ENCODE data around the gene KRTAP5-4. TPM values are rescaled to one million over a fixed set of nuclear protein-coding genes. Genes with fewer than 3 reads are reported as not detected.
"Not testable (repeated sequence)": the region's sequence is repeated elsewhere in the genome, so short reads cannot be mapped to it uniquely, and the experiment has no call there.

KRTAP5-4 gene
- polyA plus RNA-seq, 3 donors from 2014 or later = not detected

DNA sequence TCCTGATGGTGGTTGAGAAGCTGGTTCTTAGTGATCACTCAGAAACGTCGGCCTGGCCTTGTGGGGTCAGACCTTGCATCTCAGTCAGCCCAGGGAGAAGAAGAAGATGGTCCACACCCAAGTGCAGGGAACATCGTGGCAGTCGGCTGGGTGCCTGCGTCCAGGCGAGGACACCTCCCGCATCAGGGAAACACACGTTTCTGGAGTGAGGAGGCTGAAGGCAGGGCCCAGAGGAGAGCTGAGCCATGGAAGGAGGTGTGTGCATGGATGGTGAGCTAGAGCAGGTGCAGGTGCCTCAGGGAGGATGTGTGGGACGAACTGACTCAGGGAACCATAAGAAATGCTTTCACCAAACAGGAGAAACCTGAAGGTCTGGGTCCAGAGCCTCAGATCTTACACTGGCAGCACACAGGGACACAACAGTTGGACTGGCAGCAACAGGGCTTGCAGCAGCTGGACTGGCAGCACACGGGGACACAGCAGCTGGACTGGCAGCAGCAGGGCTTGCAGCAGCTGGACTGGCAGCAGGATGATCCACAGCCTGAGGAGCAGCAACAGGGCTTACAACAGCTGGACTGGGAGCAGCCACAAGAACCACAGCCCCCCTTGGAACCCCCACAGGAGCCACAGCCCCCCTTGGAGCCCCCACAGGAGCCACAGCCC is 24.5 kb downstream of the KRTAP5-4 start:
- no peak overlapping the region for H3K27ac Mint-ChIP-seq
- DNase-seq = no peak
- no peaks in the 10 kb centered on the region for H3K9me3 Mint-ChIP-seq
- no peak overlapping the region for H3K4me3 Mint-ChIP-seq
- no peaks in the 10 kb centered on the region for H3K36me3 Mint-ChIP-seq
- peaks cover 1 to 18% (median 13%) of the 10 kb centered on the region in 3 donors for H3K27me3 Mint-ChIP-seq (ENCODE audit: low read depth in 3 of 3)
- H3K4me1 Mint-ChIP-seq = no peaks in the 10 kb centered on the region

DNA sequence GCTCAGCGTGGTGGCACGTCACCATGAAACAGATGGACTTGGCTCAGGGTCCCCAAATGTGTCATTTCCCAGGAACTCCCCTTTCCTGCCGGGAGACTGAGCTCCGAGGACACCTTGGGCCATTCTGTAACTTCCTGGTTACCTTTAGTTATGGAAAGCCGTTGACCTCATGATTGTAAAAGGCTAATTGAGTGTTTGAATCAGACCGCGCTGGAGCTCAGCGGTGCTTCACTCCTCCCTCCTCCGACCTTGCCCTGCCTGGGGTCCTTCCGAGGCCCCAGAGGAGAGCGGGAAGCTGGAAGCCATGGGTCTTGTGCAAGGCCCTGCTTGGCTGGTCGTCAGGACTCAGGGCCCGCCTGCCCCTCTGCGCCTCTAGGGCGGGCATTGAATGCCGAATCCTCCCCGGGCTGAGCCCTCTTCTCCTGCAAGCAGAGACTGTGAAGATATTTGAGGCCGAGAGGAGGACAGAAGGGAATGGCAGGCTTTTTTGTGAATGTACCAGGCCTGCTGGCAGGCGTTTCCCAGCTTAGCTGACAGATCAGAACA is 25.3 kb downstream of the KRTAP5-4 start:
- H3K36me3 Mint-ChIP-seq, H3K9me3 Mint-ChIP-seq, H3K4me3 Mint-ChIP-seq, H3K4me1 Mint-ChIP-seq, H3K27ac Mint-ChIP-seq, DNase-seq: not testable (repeated sequence)
- peaks cover 1 to 13% (median 11%) of the 10 kb centered on the region in 3 donors for H3K27me3 Mint-ChIP-seq (ENCODE audit: low read depth in 3 of 3)

DNA sequence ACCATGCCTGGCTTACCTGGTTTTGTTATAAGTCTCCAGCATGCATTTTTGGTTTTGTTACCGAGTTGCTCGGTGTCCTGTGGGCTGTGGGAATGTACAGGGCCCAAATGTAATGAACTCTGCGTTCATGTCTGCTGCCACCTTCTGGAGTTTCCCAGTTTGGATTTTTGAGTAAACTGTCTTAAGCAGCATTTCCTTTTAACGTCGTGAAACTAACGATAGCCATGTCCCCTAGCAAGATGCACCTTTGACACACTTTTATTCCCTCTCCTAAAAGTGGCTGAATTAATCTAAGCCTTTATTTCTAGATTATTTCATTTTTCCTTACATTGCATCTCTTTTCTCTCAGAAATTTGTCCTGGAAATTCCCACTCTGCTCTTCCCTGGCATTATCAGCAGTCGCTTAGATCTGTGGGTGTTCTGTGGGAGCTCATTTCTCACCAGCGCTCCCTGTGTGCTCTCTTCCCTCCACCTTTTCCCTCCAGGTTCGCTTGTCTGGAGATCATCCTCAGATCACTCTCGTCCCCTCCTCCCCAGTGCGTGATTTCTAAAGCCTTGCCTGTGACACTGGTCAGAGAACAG is 25.9 kb downstream of the KRTAP5-4 start:
- not testable (repeated sequence) for H3K27ac Mint-ChIP-seq, DNase-seq, H3K4me3 Mint-ChIP-seq, H3K36me3 Mint-ChIP-seq, H3K4me1 Mint-ChIP-seq, H3K9me3 Mint-ChIP-seq
- H3K27me3 Mint-ChIP-seq (ENCODE audit: low read depth in 3 of 3) = peaks cover 1 to 13% (median 11%) of the 10 kb centered on the region in 3 donors

DNA sequence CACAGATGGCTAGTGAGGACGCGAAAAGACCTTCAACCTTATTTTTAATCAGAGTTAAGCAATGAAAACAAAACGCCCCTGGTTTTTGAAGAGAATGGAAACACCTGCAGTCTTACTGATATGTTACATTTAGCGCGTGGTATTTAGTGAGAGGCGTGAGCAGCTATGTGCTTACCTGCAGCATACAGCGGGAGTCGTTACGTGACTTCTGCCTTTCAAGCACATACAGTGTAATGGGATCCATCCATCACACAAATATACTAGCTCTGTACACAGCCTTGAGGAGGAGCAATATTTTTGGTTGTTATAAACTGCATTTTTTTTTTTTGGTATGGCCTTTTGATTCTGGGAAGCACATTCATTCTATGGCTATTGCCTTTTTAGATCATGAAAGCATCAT is 29.3 kb downstream of the KRTAP5-4 start:
- Mint-ChIP-seq H3K27me3 (ENCODE audit: low read depth in 3 of 3) (peaks cover 0 to 11% (median 10%) of the 10 kb centered on the region in 3 donors), H3K27ac (peak overlapping the region in 1 of 6 donors; percentile 1)

DNA sequence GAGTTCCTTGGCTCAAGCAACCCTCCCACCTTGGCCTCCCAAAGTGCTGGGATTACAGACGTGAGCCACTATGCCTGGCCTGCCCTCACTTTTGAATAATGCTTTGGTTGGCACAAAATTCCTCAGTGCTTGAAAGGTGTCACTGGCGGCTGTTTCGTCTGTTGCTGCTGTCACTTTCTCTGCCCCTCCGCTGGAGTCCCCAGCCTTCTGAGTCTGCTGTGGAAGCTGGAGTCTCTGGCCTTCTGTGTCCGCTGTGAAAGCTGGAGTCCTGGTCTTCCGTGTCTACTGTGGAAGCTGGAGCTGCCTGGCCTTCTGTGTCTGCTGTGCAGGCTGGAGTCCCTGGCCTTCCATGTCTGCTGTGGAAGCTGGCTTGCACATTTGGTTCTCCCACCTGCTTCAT is 31.9 kb downstream of the KRTAP5-4 start:
- Mint-ChIP-seq H3K27ac (peak overlapping the region in 4 of 6 donors; percentile 36 to 76 (median 58)), H3K36me3 (peaks cover 0 to 5% (median 5%) of the 10 kb centered on the region in 3 donors), H3K4me3 (peak overlapping the region in 3 of 5 donors; percentile 35 to 59 (median 46)), H3K9me3 (peaks cover 0 to 2% (median 0%) of the 10 kb centered on the region in 6 donors), H3K27me3 (ENCODE audit: low read depth in 3 of 3) (peaks cover under 1 to 5% (median 4%) of the 10 kb centered on the region in 3 donors), H3K4me1 (peaks cover 25 to 30% of the 10 kb centered on the region in 2 donors)
- no peak for DNase-seq

More for the DNA sequence above, 29.3 kb downstream of the KRTAP5-4 start:
- peaks cover 0 to 5% (median 5%) of the 10 kb centered on the region in 3 donors for H3K36me3 Mint-ChIP-seq
- DNase-seq = no peak
- peaks cover 0 to 2% (median 0%) of the 10 kb centered on the region in 6 donors for H3K9me3 Mint-ChIP-seq
- no peak overlapping the region for H3K4me3 Mint-ChIP-seq
- H3K4me1 Mint-ChIP-seq = peaks cover 23 to 25% of the 10 kb centered on the region in 2 donors

DNA sequence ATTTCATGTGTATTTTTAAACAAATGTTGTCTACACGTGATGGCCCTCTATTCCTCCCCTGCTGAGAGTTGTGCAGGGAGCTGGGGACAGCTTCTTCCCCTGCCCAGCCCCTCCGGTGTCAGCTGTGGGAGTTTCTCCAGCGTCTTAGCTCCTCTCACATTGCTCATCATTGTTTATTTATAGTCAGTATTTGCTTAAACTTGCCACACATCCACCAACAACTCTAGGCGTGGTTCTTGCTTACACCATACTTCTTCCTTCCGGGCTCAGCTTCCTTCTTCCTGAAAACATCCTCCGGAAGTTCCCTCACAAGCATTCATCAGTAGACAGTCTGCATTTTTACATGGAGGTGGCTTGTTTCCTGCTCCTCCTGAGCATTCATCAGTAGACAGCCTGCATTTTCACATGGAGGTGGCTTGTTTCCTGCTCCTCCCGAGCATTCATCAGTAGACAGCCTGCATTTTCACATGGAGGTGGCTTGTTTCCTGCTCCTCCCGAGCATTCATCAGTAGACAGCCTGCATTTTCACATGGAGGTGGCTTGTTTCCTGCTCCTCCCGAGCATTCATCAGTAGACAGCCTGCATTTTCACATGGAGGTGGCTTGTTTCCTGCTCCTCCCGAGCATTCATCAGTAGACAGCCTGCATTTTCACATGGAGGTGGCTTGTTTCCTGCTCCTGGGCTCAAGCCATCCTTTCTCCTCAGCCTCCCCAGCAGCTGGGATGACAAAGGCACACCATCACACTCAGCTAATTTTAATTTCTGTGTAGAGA is 32.6 kb downstream of the KRTAP5-4 start:
- not testable (repeated sequence) for H3K27me3 Mint-ChIP-seq (ENCODE audit: low read depth in 3 of 3); H3K36me3 Mint-ChIP-seq; H3K9me3 Mint-ChIP-seq
- Mint-ChIP-seq H3K27ac (peak overlapping the region; percentile 78 to 89 (median 86)), H3K4me1 (peaks cover 31 to 35% of the 10 kb centered on the region in 2 donors), H3K4me3 (peak overlapping the region; percentile 73 to 90 (median 79))
- peak in 1 of 3 donors; percentile 25 for DNase-seq

DNA sequence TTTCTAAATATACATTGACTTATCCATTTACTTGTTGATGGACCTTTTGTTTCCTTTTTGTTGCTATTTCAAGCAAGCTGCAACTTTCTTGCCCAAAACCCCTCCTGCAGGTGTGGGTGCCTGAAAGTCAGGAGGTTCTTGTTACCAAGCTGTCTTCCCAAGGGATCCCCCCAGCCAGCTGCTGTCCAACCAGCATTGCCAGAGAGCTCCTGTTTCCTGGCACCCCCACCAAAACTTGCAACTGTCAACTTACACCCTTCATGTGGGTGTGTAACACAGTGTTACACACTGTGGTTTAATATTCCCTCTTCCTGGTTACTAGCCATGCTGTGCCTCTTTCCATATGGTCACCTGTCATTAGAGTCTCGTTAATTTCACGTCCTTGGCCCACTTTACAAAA is 35.2 kb downstream of the KRTAP5-4 start:
- no peak overlapping the region for H3K4me3 Mint-ChIP-seq
- no peak overlapping the region for H3K27ac Mint-ChIP-seq
- peaks cover 0 to 2% (median 0%) of the 10 kb centered on the region in 6 donors for H3K9me3 Mint-ChIP-seq
- H3K36me3 Mint-ChIP-seq = peaks cover 0 to 5% (median 5%) of the 10 kb centered on the region in 3 donors
- H3K4me1 Mint-ChIP-seq = peaks cover 37 to 39% of the 10 kb centered on the region in 2 donors
- DNase-seq = no peak
- H3K27me3 Mint-ChIP-seq (ENCODE audit: low read depth in 3 of 3) = peaks cover 3 to 9% (median 6%) of the 10 kb centered on the region in 3 donors

DNA sequence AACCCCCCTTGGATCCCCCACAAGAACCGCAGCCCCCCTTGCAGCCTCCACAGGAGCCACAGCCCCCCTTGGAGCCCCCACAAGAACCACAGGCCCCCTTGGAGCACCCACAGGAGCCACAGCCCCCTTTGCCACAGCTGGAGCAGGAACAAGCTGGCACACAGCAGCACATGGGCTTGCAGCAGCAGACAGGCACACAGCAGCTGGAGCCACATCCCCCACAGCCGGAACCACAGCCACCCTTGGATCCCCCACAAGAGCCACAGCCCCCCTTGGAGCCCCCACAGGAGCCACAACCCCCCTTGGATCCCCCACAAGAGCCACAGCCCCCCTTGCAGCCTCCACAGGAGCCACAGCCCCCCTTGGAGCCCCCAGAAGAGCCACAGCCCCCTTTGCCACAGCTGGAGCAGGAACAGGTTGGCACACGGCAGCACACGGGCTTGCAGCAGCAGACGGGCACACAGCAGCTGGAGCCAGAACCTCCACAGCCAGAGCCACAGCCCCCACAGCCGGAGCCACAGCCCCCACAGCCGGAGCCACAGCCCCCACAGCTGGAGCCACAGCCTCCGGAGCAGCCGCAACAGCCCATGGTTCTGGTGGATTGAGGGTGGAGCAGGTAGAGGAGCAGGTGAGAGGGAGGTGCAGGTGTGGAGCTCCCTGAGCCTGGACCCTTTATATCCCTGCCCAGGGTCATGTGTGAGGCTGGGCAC is 37.1 kb downstream of the KRTAP5-4 start, which contains the start of gene KRTAP5-1:
Gene KRTAP5-1 (minus strand): TSS at position 623 of the 710 bp plus-strand sequence. CDS start 34 bp downstream, at position 589.
- Mint-ChIP-seq H3K4me3 (peak within 1 kb of the TSS in 1 of 5 donors; percentile 23), H3K4me1 (peaks cover 31 to 34% of the 10 kb centered on the region in 2 donors)
- H3K9me3 Mint-ChIP-seq; H3K27me3 Mint-ChIP-seq (ENCODE audit: low read depth in 3 of 3); DNase-seq; H3K27ac Mint-ChIP-seq; H3K36me3 Mint-ChIP-seq: not testable (repeated sequence)

DNA sequence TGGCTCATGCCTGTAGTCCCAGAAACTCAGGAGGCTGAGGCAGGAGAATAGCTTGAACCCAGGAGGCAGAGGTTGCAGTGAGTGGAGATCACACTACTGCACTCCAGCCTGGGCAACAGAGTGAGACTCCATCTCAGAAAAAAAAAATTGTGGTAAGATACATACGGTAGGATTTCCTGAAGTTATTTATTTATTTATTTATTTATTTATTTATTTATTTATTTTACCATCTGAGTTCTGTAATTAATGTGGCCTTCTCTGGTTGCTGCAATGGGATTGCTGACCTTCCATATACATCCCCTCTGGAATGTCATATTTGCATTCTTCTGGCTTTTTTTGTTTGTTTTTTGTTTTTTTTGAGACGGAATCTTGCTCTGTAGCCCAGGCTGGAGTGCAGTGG is 39.0 kb downstream of the KRTAP5-4 start:
- Mint-ChIP-seq H3K27me3 (ENCODE audit: low read depth in 3 of 3) (peaks cover 3 to 14% (median 6%) of the 10 kb centered on the region in 3 donors), H3K4me1 (peaks cover 14 to 18% of the 10 kb centered on the region in 2 donors)
- H3K9me3 Mint-ChIP-seq, H3K4me3 Mint-ChIP-seq, H3K27ac Mint-ChIP-seq, H3K36me3 Mint-ChIP-seq, DNase-seq: not testable (repeated sequence)

DNA sequence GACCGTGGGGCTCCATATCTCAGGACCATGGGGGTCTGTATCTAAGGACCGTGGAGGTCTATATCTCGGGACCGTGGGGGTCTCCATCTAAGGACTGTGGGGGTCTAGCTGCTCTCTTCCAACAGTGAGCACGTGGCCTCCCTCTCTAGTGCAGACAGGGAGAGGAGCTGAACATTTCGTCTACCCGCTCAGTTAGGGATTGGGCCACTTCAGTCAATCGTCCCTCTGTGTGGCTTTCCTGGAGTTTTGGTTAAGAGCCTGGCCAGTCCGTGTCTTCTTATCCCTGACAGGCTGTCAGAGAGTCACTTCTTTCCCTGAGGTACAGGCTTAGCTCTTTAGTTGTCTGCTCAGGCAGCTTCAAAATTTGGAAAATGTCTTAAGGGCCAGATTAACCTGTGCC is 40.0 kb downstream of the KRTAP5-4 start:
- Mint-ChIP-seq H3K27ac (no peak overlapping the region), H3K36me3 (peaks cover 0 to 6% (median 0%) of the 10 kb centered on the region in 3 donors), H3K9me3 (peaks cover 0 to 5% (median 1%) of the 10 kb centered on the region in 6 donors), H3K4me3 (no peak overlapping the region), H3K27me3 (ENCODE audit: low read depth in 3 of 3) (peaks cover 3 to 14% (median 6%) of the 10 kb centered on the region in 3 donors), H3K4me1 (peaks cover 12 to 16% of the 10 kb centered on the region in 2 donors)
- no peak for DNase-seq

DNA sequence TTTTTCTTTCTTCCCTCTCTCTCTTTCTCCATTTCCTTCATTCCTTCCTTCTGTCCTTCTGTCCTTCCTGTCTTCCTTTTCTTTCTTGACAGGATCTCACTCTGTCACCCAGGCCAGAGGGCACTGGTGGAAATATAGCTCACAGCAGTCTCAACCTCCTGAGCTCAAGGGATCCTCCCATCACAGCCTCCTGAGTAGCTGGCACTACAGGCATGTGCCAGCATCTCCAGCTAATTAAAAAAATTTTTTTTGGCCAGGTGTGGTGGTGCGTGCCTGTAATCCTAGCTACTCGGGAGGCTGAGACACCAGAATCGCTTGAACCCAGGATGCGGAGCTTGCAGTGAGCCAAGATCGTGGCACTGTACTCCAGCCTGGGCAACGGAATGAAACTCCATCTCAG is 45.1 kb downstream of the KRTAP5-4 start:
- H3K36me3 Mint-ChIP-seq = peaks cover 0 to 6% (median 0%) of the 10 kb centered on the region in 3 donors
- H3K4me1 Mint-ChIP-seq = peaks cover 5 to 8% of the 10 kb centered on the region in 2 donors
- H3K9me3 Mint-ChIP-seq = peaks cover 0 to 5% (median 1%) of the 10 kb centered on the region in 6 donors
- peak overlapping the region in 1 of 6 donors; percentile 40 for H3K27ac Mint-ChIP-seq
- no peak for DNase-seq
- H3K27me3 Mint-ChIP-seq (ENCODE audit: low read depth in 3 of 3) = peaks cover 10 to 16% (median 10%) of the 10 kb centered on the region in 3 donors
- H3K4me3 Mint-ChIP-seq = peak overlapping the region in 3 of 5 donors; percentile 18 to 51 (median 26)

DNA sequence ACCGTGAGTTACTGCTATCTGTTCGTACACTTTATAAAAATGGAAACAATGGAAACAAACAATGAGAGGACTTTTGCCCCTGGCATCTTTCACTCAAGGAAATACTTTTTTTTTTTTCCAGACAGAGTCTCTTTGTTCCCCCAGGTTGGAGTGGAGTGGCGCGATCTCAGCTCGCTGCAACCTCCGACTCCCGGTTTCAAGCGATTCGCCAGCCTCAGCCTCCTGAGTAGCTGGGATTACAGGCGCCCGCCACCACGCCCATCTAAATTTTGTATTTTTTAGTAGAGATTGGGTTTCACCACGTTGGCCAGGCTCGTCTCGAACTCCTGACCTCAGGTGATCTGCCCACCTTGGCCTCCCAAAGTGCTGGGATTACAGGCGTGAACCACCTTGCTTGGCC is 46.2 kb downstream of the KRTAP5-4 start:
- H3K9me3 Mint-ChIP-seq, H3K27ac Mint-ChIP-seq, H3K36me3 Mint-ChIP-seq, DNase-seq: not testable (repeated sequence)
- Mint-ChIP-seq H3K27me3 (ENCODE audit: low read depth in 3 of 3) (peaks cover 10 to 16% (median 12%) of the 10 kb centered on the region in 3 donors), H3K4me3 (peak overlapping the region in 3 of 5 donors; percentile 39 to 61 (median 50)), H3K4me1 (peaks cover 5 to 10% of the 10 kb centered on the region in 2 donors)

DNA sequence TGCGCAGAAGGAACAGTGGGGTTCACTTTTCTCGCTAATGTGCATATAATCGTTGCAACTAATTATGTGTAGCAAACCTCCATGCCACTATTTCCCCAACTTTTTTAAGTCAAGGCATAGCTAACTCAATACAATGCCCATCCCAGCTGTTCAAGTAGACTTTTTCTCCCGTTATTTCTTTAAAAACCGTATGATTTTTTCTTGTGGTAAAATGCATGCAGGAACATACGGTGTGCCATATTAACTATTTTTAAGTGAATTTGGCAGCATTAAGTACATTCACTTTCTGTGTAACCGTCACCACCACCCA is 47.0 kb downstream of the KRTAP5-4 start:
- Mint-ChIP-seq H3K9me3 (peaks cover 0 to 5% (median 1%) of the 10 kb centered on the region in 6 donors), H3K36me3 (peaks cover 0 to 6% (median 0%) of the 10 kb centered on the region in 3 donors), H3K27me3 (ENCODE audit: low read depth in 3 of 3) (peaks cover 10 to 24% (median 14%) of the 10 kb centered on the region in 3 donors), H3K4me1 (peaks cover 5 to 18% of the 10 kb centered on the region in 2 donors), H3K4me3 (peak overlapping the region; percentile 27 to 61 (median 50)), H3K27ac (peak overlapping the region in 2 of 6 donors; percentile 16 to 45)
- DNase-seq = no peak

Measured in immature natural killer cell (primary cell).